WTC11 (cell line): ENCODE data around the gene ZNRF3.

ENCODE experiments used
- ELF4 ChIP-seq: sonication (generic); formaldehyde crosslinking; IDR thresholded peaks from 2 replicates; pipeline ENCODE4 v1.8.1; 2022; ENCODE audit warnings: low read depth, mild to moderate bottlenecking, moderate library complexity, missing genetic modification reagents
- ESRRA ChIP-seq: sonication (generic); formaldehyde crosslinking; IDR thresholded peaks from 2 replicates; pipeline ENCODE4 v1.8.1; 2022; ENCODE audit warnings: mild to moderate bottlenecking, missing genetic modification reagents, borderline replicate concordance
- RORB ChIP-seq: fragments of 250-450 bp; sonication (Bioruptor Pico); IDR thresholded peaks from 2 replicates; pipeline ENCODE4 v1.9.0; 2021; ENCODE audit warnings: mild to moderate bottlenecking
- SMAD3 ChIP-seq: sonication (generic); formaldehyde crosslinking; IDR thresholded peaks from 2 replicates; pipeline ENCODE4 v1.8.0; 2022; ENCODE audit warnings: missing genetic modification reagents, mild to moderate bottlenecking, borderline replicate concordance
- TF ChIP-seq, protein P1 (sequence below): fragments of 200-600 bp; IDR thresholded peaks from 2 replicates; pipeline ENCODE4 v1.8.0; 2022; ENCODE audit warnings: antibody characterized with exemption
- TF ChIP-seq, protein P2 (sequence below): sonication (generic); formaldehyde crosslinking; IDR thresholded peaks from 2 replicates; pipeline ENCODE4 v1.8.1; 2022; ENCODE audit warnings: low read depth, missing genetic modification reagents, borderline replicate concordance
- TF ChIP-seq, protein P3 (sequence below): sonication (generic); formaldehyde crosslinking; IDR thresholded peaks from 2 replicates; pipeline ENCODE4 v1.8.0; 2022; ENCODE audit warnings: missing genetic modification reagents
- TF ChIP-seq, protein P4 (sequence below): sonication (generic); formaldehyde crosslinking; IDR thresholded peaks from 2 replicates; pipeline ENCODE4 v1.8.1; 2022; ENCODE audit warnings: mild to moderate bottlenecking, missing genetic modification reagents, moderate library complexity, borderline replicate concordance

DNA sequence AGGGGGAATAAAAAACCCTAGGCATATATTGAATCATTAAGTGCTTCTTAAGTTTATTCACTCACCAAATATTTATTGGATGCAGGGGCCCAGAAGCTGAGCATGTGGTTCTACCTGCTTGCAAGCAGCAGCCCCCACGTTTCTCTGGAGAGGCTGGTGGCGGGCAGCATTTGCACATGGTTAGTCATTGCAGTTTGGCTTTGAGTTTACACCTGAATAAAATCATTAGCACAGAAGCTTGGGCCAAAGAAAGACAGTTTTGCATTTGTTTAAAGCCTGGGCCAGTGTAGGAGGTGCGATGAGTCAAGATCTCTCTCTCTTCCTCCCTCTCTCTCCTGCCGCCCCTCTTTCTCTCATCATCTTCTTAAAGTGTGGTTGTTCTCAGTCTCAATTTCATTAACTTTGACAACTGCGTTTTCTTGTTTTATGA, 105.7 kb downstream of the ZNRF3 start:
- TF ChIP-seq, protein P1, sequence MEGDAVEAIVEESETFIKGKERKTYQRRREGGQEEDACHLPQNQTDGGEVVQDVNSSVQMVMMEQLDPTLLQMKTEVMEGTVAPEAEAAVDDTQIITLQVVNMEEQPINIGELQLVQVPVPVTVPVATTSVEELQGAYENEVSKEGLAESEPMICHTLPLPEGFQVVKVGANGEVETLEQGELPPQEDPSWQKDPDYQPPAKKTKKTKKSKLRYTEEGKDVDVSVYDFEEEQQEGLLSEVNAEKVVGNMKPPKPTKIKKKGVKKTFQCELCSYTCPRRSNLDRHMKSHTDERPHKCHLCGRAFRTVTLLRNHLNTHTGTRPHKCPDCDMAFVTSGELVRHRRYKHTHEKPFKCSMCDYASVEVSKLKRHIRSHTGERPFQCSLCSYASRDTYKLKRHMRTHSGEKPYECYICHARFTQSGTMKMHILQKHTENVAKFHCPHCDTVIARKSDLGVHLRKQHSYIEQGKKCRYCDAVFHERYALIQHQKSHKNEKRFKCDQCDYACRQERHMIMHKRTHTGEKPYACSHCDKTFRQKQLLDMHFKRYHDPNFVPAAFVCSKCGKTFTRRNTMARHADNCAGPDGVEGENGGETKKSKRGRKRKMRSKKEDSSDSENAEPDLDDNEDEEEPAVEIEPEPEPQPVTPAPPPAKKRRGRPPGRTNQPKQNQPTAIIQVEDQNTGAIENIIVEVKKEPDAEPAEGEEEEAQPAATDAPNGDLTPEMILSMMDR, result no peak
- TF ChIP-seq, protein P2, sequence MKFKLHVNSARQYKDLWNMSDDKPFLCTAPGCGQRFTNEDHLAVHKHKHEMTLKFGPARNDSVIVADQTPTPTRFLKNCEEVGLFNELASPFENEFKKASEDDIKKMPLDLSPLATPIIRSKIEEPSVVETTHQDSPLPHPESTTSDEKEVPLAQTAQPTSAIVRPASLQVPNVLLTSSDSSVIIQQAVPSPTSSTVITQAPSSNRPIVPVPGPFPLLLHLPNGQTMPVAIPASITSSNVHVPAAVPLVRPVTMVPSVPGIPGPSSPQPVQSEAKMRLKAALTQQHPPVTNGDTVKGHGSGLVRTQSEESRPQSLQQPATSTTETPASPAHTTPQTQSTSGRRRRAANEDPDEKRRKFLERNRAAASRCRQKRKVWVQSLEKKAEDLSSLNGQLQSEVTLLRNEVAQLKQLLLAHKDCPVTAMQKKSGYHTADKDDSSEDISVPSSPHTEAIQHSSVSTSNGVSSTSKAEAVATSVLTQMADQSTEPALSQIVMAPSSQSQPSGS, result no peak
- TF ChIP-seq SMAD3 (CRISPR knock-in tag) (no peak), RORB (no peak), ELF4 (CRISPR knock-in tag) (no peak), ESRRA (CRISPR knock-in tag) (no peak)
- TF ChIP-seq, protein P3, sequence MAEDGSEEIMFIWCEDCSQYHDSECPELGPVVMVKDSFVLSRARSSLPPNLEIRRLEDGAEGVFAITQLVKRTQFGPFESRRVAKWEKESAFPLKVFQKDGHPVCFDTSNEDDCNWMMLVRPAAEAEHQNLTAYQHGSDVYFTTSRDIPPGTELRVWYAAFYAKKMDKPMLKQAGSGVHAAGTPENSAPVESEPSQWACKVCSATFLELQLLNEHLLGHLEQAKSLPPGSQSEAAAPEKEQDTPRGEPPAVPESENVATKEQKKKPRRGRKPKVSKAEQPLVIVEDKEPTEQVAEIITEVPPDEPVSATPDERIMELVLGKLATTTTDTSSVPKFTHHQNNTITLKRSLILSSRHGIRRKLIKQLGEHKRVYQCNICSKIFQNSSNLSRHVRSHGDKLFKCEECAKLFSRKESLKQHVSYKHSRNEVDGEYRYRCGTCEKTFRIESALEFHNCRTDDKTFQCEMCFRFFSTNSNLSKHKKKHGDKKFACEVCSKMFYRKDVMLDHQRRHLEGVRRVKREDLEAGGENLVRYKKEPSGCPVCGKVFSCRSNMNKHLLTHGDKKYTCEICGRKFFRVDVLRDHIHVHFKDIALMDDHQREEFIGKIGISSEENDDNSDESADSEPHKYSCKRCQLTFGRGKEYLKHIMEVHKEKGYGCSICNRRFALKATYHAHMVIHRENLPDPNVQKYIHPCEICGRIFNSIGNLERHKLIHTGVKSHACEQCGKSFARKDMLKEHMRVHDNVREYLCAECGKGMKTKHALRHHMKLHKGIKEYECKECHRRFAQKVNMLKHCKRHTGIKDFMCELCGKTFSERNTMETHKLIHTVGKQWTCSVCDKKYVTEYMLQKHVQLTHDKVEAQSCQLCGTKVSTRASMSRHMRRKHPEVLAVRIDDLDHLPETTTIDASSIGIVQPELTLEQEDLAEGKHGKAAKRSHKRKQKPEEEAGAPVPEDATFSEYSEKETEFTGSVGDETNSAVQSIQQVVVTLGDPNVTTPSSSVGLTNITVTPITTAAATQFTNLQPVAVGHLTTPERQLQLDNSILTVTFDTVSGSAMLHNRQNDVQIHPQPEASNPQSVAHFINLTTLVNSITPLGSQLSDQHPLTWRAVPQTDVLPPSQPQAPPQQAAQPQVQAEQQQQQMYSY, result no peak
- TF ChIP-seq, protein P4, sequence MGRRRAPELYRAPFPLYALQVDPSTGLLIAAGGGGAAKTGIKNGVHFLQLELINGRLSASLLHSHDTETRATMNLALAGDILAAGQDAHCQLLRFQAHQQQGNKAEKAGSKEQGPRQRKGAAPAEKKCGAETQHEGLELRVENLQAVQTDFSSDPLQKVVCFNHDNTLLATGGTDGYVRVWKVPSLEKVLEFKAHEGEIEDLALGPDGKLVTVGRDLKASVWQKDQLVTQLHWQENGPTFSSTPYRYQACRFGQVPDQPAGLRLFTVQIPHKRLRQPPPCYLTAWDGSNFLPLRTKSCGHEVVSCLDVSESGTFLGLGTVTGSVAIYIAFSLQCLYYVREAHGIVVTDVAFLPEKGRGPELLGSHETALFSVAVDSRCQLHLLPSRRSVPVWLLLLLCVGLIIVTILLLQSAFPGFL (CRISPR knock-in tag), result no peak
